ENCODE results near the gene BCKDHB.

GRCh38 chr6:80348263-80348662 is 241.8 kb downstream of the BCKDHB start:
- no peak for TF ChIP-seq POLR2A (IDR thresholded peaks at IDR 0.05)
- no peak for TF ChIP-seq EP300 (IDR thresholded peaks at IDR 0.05)
- TF ChIP-seq CTCF (IDR thresholded peaks at IDR 0.05), result no peak

Measured in upper lobe of left lung (tissue), 4 donors.